Measurements from ENCODE around the gene TNFRSF9. TPM values are rescaled to one million over a fixed set of nuclear protein-coding genes. Genes with fewer than 3 reads are reported as not detected.
"Not testable (repeated sequence)": the region's sequence is repeated elsewhere in the genome, so short reads cannot be mapped to it uniquely, and the experiment has no call there.

Gene TNFRSF9
- total RNA-seq, 4 donors from 2014 or later = 0.29 TPM; not detected in 3

DNA sequence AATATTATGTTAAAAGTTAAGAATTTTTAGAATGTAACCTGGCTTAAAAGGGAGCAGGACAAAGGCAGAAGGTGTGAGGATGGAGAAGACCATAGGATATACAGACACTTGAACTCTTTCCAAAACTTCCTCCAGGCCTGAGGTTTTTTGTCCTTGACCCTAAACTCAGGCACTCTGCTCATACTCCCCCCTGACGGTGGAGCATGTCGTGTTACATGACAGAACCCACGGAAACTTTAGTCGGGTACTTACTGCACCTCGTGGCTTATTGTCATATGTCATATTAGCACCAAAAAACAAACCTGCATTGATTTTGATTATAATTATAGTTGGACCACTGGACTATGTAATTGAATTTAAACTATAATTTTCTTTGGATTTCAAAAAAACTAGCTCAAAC is 20.8 kb downstream of the TNFRSF9 start:
- H3K4me3 ChIP-seq (ENCODE audit: low read depth, poor library complexity, severe bottlenecking) = no peak overlapping the region
- intact Hi-C loops (cut with DNase I; ENCODE audit: low total_unique reads) = no loop called here
- no peak for DNase-seq (ENCODE audit: low spot score in 2 of 2)
- WGBS, 2 donors = 82 to 83% methylated on average over 5 of the region's 5 CpGs
- no peak for TF ChIP-seq POLR2A (IDR thresholded peaks at IDR 0.05)
- TF ChIP-seq, protein P1, sequence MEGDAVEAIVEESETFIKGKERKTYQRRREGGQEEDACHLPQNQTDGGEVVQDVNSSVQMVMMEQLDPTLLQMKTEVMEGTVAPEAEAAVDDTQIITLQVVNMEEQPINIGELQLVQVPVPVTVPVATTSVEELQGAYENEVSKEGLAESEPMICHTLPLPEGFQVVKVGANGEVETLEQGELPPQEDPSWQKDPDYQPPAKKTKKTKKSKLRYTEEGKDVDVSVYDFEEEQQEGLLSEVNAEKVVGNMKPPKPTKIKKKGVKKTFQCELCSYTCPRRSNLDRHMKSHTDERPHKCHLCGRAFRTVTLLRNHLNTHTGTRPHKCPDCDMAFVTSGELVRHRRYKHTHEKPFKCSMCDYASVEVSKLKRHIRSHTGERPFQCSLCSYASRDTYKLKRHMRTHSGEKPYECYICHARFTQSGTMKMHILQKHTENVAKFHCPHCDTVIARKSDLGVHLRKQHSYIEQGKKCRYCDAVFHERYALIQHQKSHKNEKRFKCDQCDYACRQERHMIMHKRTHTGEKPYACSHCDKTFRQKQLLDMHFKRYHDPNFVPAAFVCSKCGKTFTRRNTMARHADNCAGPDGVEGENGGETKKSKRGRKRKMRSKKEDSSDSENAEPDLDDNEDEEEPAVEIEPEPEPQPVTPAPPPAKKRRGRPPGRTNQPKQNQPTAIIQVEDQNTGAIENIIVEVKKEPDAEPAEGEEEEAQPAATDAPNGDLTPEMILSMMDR (IDR thresholded peaks at IDR 0.05) = no peak

DNA sequence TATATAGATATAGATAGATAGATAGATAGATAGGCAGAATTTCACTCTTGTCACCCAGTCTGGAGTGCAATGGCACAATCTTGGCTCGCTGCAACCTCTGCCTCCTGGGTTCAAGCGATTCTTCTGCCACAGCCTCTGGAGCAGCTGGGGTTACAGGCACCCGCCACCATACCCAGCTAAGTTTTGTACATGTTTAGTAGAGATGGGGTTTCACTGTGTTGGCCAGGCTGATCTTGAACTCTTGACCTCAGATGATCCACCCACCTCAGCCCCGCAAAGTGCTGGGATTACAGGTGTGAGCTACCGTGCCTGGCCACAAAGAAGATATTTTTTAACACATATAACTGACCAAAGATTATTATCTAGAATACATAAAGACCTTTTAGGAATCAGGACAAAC is 22.7 kb downstream of the TNFRSF9 start:
- DNase-seq (ENCODE audit: low spot score in 2 of 2); intact Hi-C loops (cut with DNase I; ENCODE audit: low total_unique reads); H3K4me3 ChIP-seq (ENCODE audit: low read depth, poor library complexity, severe bottlenecking): not testable (repeated sequence)
- 85 to 86% methylated on average over 5 of the region's 5 CpGs for WGBS, 2 donors

DNA sequence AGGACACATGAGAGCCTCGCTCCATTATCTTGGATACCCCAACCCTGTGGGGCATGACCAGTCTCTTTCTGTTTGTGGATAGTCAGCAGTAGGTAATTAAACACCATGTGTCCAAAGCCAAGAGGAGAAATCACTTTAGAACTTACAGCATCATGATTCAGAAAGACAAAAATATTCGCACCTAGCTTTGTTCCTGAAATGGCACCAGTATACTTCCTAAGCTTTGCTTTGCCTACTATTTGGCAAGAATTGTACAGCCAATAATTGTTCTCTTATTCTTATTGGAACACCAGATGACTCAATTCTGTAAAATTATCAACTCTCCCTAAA is 24.2 kb downstream of the TNFRSF9 start:
- no peak for TF ChIP-seq POLR2A (IDR thresholded peaks at IDR 0.05)
- TF ChIP-seq, protein P1 (IDR thresholded peaks at IDR 0.05) = no peak
- no peak for DNase-seq (ENCODE audit: low spot score in 2 of 2)
- H3K4me3 ChIP-seq (ENCODE audit: low read depth, poor library complexity, severe bottlenecking) = no peak overlapping the region
- WGBS, 2 donors = 79 to 83% methylated on average over 2 of the region's 2 CpGs
- intact Hi-C loops (cut with DNase I; ENCODE audit: low total_unique reads) = no loop called here

DNA sequence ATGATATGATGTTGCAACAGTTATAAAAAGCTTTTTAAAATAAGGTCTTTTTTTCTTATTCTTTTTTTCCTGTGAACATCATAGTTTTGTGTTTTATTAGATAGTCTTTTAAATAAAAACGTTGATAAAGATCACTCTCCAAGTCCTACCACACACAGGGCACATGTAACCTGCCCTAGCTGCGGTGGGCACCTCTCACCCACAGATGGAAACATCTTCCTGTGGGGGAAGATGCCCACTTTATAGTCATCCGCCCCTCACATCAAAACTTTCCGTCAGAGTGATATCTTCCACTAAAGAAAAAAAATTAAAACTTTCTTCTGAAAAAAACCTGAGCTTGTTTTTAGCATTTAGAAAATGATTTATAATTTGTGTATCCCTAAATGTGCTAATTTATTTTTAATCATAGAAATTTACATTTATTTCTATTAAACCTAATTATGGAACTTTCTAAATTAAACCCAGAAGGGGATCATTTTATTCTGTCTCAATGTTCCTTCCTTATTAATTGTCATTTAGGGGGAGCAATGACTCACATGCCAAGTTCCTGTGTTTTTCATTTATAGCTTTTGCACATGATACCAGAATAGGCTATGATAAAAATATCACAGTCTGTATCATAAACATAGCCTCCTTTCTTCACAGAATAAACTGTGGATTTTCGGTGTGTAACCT is 24.7 kb downstream of the TNFRSF9 start:
- no peak overlapping the region for H3K4me3 ChIP-seq (ENCODE audit: low read depth, poor library complexity, severe bottlenecking)
- 57 to 63% methylated on average over 5 of the region's 5 CpGs for WGBS, 2 donors
- intact Hi-C loops (cut with DNase I; ENCODE audit: low total_unique reads) = no loop called here
- no peak for DNase-seq (ENCODE audit: low spot score in 2 of 2)
- TF ChIP-seq, protein P1 (IDR thresholded peaks at IDR 0.05) = no peak
- TF ChIP-seq POLR2A (IDR thresholded peaks at IDR 0.05) = no peak

DNA sequence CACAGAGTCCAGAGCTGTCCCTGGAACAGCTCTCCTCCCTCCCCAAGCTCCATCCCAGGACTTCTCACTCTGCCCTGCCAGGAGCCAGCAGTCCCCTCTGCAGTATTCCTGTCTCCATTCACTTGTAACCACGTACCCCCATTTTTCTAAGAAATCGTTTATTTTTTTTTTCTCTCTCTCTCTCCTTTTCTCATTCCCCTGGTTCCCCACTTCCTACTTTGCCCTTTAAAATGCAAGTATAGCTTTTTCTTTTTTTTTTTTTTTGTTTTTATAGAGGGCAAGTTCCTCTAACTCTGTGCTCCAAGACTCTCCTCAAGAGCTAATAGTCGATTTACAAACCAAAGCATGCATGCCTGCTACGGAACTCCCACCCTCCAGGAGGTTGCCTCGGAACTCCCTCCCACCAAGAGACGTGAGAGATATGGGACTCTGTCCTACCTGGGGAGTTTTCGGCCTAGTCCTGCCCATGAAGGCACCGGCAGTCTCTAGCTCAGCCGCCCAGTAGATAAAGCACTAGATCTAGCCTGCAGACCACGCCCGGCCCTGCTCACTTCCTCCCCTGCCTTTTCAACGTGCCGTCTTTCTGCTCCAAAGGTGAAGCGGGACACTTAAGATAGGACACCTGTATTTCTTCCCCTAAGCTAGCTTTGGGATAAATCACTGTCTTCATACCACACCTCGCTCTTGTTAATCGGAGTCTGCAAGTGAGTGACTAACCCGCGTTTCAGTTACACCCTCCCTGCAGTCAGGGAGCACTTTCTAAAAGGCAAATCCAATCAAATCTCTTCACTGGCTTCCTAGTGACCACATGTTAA is 27.7 kb downstream of the TNFRSF9 start:
- WGBS, 2 donors = 51% methylated on average over 18 of the region's 18 CpGs
- intact Hi-C loops (cut with DNase I; ENCODE audit: low total_unique reads) = no loop called here
- no peak overlapping the region for H3K4me3 ChIP-seq (ENCODE audit: low read depth, poor library complexity, severe bottlenecking)
- no peak for DNase-seq (ENCODE audit: low spot score in 2 of 2)
- TF ChIP-seq, protein P1 (IDR thresholded peaks at IDR 0.05) = no peak
- no peak for TF ChIP-seq POLR2A (IDR thresholded peaks at IDR 0.05)

DNA sequence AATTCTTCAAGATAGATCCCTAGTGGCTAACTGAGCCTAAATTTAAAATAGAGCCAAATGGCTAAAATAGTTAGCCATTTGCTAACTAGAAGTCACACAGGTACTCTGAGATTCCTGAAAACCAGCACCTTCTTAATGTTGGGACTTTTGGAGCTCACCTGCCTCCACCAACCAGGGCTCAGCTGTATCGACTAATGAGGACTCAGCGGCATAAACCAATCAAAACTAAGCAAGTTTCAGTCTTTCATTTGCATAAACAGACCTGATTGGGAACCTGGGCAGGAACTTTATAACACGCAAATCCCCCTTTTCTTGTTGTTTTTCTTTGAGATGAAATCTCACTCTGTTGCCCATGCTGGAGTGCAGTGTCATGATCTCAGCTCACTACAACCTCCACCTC is 28.5 kb downstream of the TNFRSF9 start:
- WGBS, 2 donors = 86% methylated on average over 3 of the region's 3 CpGs
- intact Hi-C loops (cut with DNase I; ENCODE audit: low total_unique reads) = no loop called here
- TF ChIP-seq POLR2A (IDR thresholded peaks at IDR 0.05) = no peak
- TF ChIP-seq, protein P1 (IDR thresholded peaks at IDR 0.05) = no peak
- DNase-seq (ENCODE audit: low spot score in 2 of 2) = no peak
- H3K4me3 ChIP-seq (ENCODE audit: low read depth, poor library complexity, severe bottlenecking) = no peak overlapping the region
